GM12872 (cell line): ENCODE results near the gene OR2T1.
"Not testable (repeated sequence)": the region's sequence is repeated elsewhere in the genome, so short reads cannot be mapped to it uniquely, and the experiment has no call there.

ENCODE experiments used
- CTCF ChIP-seq: IDR thresholded peaks from 3 replicates; pipeline ENCODE4 v1.5.1; 2011; ENCODE audit warnings: low read depth, mild to moderate bottlenecking, low read length, moderate library complexity; ENCODE audit not compliant: insufficient read depth

OR2T1 gene

GRCh38 chr1:248417854-248418253 lies 15.0 kb downstream of the OR2T1 start:
- TF ChIP-seq CTCF = no peak

GRCh38 chr1:248421384-248421783 lies 18.5 kb downstream of the OR2T1 start:
- TF ChIP-seq CTCF = no peak

- TF ChIP-seq CTCF = not testable (repeated sequence)
Measured at GRCh38 chr1:248445399-248445798, 42.6 kb downstream of the OR2T1 start, which contains the start of gene OR2T2. Gene OR2T2, plus strand, starts transcription at chr1:248445637. Its CDS starts 7,161 bp downstream, at chr1:248452798.
